ENCODE measurements around the gene POLRMT.

POLRMT gene

DNA sequence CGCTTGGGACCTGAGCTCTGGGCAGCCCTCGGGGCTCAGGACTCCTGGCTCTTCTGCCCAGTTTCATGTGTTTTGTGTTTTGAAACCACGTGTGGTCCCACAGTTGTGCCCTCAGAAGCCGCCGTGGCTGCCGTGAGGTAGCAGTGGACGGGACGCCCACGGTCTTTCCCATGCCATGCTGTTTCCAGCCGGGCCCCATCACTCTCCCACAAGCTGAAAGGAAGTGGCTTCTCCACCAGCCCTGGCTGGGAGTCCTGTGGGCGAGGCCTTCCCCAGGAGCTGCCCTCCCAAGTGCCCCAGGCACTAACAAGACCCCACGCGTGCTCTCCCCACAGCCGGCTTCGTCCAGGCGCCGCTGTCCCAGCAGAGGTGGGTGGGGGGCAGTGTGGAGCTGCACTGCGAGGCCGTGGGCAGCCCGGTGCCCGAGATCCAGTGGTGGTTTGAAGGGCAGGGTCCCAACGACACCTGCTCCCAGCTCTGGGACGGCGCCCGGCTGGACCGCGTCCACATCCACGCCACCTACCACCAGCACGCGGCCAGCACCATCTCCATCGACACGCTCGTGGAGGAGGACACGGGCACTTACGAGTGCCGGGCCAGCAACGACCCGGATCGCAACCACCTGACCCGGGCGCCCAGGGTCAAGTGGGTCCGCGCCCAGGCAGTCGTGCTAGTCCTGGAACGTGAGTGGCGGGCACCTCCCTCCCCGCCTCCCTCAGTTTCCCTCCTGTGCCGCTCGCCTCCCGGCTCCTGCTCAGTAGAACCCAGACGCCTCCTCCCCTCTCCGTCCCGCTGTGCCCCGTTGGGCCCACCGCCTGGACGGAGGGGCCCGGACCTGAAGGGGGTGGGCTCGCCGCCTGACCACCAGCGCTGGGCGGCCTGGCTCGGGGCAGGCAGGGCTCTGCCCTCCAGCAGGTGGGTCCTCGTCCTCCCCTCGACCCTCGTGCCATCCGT, 55.6 kb downstream of the POLRMT start:
- DNase-seq (ENCODE audit: low read depth), result no peak

GRCh38 chr19:576768-577438, 56.4 kb downstream of the POLRMT start:
- no peak for DNase-seq (ENCODE audit: low read depth)

- no peak for DNase-seq (ENCODE audit: low read depth)
Observed at GRCh38 chr19:575527-576506, 57.5 kb downstream of the POLRMT start.

GRCh38 chr19:574658-575526, 58.4 kb downstream of the POLRMT start:
- no peak for DNase-seq (ENCODE audit: low read depth)

GRCh38 chr19:573519-573825, 59.9 kb downstream of the POLRMT start:
- DNase-seq (ENCODE audit: low read depth), result no peak

DNA sequence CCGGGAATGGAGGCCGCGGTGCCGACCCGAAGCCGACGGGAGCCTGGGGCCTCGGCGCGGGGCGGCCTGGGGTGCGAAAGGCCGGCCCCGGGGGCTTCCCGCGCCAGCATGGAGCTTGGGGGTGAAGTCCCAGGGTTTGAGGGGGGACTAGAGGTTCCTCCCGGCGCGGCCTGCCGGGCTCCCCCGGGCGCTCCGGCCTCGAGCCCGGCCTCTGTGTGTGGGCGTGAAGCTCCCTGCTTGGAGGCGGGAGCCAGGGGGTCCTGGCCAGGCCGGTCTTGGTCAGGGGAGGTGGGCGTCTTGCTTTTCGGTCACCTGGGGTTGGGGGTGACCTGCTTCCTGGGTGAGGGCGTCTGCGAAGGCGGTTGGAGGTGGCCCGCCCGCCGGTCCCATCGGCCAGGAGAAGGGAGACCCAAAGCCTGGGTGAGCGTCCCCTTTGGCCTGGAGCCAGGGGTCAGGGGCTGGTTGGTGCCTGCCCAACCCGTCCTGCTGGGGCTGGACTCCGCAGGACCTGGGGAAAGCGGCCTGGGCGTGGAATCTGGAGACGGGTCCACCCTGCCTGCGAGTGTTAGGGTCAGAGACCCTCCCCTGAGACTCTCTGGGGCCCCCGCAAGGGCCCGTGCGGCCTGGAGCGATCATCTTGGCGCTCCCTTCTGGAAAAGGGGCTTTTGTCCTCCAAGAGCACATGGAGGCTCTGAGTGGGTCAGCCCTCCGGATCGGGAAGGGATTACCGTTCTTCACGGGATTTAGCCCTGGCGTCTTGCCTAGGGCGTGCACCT, 60.4 kb downstream of the POLRMT start:
- DNase-seq (ENCODE audit: low read depth), result no peak

DNA sequence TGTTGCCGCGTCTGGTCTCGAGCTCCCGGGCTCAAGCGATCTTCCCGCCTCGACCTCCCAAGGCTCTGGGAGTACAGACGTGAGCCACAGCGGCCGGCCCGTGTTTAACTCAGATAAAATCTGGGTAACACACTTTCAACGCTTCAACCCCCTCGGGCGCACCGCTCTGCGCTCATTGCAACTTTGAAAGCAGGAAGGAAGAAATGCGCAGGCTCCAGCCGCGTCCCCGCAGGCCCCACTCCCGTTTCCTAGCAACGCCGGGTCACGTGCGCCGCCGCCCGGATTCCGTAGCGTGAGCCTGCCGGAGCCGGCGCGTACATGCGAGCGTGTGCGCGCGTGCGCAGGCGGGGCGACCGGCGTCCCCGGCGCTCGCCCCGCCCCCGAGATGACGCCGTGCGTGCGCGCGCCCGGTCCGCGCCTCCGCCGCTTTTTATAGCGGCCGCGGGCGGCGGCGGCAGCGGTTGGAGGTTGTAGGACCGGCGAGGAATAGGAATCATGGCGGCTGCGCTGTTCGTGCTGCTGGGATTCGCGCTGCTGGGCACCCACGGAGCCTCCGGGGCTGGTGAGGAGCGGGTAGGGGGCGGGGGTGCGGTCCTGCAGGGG, 61.1 kb downstream of the POLRMT start, which contains the start of gene BSG:
TSS of gene BSG (plus strand) at position 457 of the 603 bp plus-strand sequence. CDS start at position 496, 39 bp downstream.
- DNase-seq (ENCODE audit: low read depth), result peak; percentile 66

DNA sequence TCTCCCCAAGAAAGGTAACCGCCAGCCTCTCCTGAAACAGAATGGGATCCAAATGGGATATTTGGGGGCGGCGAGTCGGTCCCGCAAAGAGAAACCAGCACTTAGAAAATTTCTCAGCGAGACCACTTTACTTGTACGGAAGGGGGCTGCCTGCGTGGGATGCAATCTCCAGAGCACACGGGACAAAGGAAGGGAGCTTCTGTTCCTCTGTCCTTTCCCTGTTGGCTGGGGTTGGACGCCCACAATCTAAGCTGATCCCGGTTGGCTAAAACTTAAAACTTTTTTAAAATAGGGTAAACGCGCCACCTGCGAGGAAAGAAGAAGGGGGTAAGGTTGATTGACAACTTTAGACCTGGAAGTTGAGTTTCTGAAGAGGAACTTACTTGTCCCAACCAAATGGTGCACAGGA, 61.8 kb downstream of the POLRMT start:
- DNase-seq (ENCODE audit: low read depth), result no peak

- no peak for DNase-seq (ENCODE audit: low read depth)
Observed at GRCh38 chr19:570937-571565, 62.3 kb downstream of the POLRMT start.

- DNase-seq (ENCODE audit: low read depth), result no peak
Observed at GRCh38 chr19:570251-570686, 63.1 kb downstream of the POLRMT start.

DNA sequence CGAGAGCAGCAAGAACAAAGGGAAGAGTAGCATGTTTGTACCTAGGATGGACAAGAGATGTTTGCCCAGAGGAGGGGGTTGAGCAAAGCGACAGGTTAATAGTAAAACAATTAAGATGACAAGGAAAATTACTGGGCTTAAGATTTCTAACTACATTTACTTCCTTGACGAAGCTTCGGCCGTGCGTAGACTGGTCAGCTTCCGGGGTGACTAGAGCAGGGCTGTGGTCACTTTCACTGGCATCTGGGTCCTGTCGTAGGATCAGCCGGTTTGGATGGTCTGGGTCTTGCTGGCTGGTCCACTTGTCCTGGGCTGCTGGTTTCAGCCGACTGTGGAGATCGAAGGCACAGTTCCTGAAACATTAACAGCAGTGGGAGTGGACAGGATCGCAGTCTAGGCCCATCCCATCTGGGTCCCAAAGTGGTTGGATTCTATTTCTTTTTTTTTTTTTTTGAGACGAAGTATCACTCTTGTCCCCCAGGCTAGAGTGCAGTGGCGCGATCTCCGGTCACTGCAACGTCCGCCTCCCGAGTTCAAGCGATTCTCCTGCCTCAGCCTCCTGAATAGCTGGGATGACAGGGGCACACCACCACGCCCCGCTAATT, 65.9 kb downstream of the POLRMT start:
- no peak for DNase-seq (ENCODE audit: low read depth)
